NCI-H748 (cell line): ENCODE measurements around the gene FGFR2.

Experiments used
- DNase-seq: peaks from one replicate; lab custom pipeline; 2025; ENCODE audit not compliant: unreplicated experiment; lab: John Stamatoyannopoulos, UW

Gene FGFR2

GRCh38 chr10:121497513-121498470, 100.5 kb downstream of the FGFR2 start:
- peak; percentile 70 for DNase-seq

- DNase-seq = no peak
Observed at GRCh38 chr10:121495719-121496118, 102.5 kb downstream of the FGFR2 start.

GRCh38 chr10:121494296-121494695, 103.9 kb downstream of the FGFR2 start:
- DNase-seq = no peak

GRCh38 chr10:121493521-121493920, 104.7 kb downstream of the FGFR2 start:
- no peak for DNase-seq

- no peak for DNase-seq
Observed at GRCh38 chr10:121490871-121491519, 107.2 kb downstream of the FGFR2 start.

- peak; percentile 5 for DNase-seq
Observed at GRCh38 chr10:121485436-121486139, 112.7 kb downstream of the FGFR2 start.

GRCh38 chr10:121484816-121485215, 113.4 kb downstream of the FGFR2 start:
- no peak for DNase-seq

GRCh38 chr10:121484401-121484800, 113.8 kb downstream of the FGFR2 start:
- DNase-seq = no peak

GRCh38 chr10:121481180-121481579, 117.1 kb downstream of the FGFR2 start:
- DNase-seq = no peak

GRCh38 chr10:121478556-121478955, 119.7 kb downstream of the FGFR2 start:
- DNase-seq = no peak

GRCh38 chr10:121469797-121470606, 128.2 kb downstream of the FGFR2 start:
- DNase-seq = peak; percentile 14

- DNase-seq = no peak
Observed at GRCh38 chr10:121468726-121469125, 129.5 kb downstream of the FGFR2 start.

GRCh38 chr10:121466424-121466823, 131.8 kb downstream of the FGFR2 start:
- DNase-seq = no peak

GRCh38 chr10:121465215-121465614, 133.0 kb downstream of the FGFR2 start:
- DNase-seq = no peak

GRCh38 chr10:121464517-121464916, 133.7 kb downstream of the FGFR2 start:
- no peak for DNase-seq

GRCh38 chr10:121462955-121463354, 135.3 kb downstream of the FGFR2 start:
- no peak for DNase-seq

GRCh38 chr10:121462281-121462680, 136.0 kb downstream of the FGFR2 start:
- no peak for DNase-seq

- DNase-seq = no peak
Observed at GRCh38 chr10:121461307-121461706, 136.9 kb downstream of the FGFR2 start.

GRCh38 chr10:121460733-121461132, 137.5 kb downstream of the FGFR2 start:
- no peak for DNase-seq

- DNase-seq = no peak
Observed at GRCh38 chr10:121459622-121460453, 138.4 kb downstream of the FGFR2 start.
